HG03175 (cell line): Measurements from ENCODE around the gene HEBP1.

Experiments
- ATAC-seq: cut with Tn5 transposase; IDR thresholded peaks from one replicate; pipeline ENCODE4 v1.9.1; 2021; ENCODE audit warnings: mild to moderate bottlenecking, moderate library complexity; ENCODE audit not compliant: unreplicated experiment

The HEBP1 gene

GRCh38 chr12:12992418-12993130, 7.5 kb downstream of the HEBP1 start:
- ATAC-seq = peak; percentile 71

- ATAC-seq = no peak
These were observed 9.2 kb downstream of the HEBP1 start for GRCh38 chr12:12990700-12991468.

- no peak for ATAC-seq
These were observed 12.6 kb downstream of the HEBP1 start for GRCh38 chr12:12987421-12987820.

GRCh38 chr12:12986775-12987331, 13.2 kb downstream of the HEBP1 start:
- ATAC-seq = no peak

- no peak for ATAC-seq
These were observed 14.2 kb downstream of the HEBP1 start for GRCh38 chr12:12985817-12986408.

- no peak for ATAC-seq
These were observed 15.9 kb downstream of the HEBP1 start for GRCh38 chr12:12984149-12984548.

- ATAC-seq = no peak
These were observed 16.5 kb downstream of the HEBP1 start for GRCh38 chr12:12983420-12984035.

GRCh38 chr12:12982331-12982730, 17.7 kb downstream of the HEBP1 start:
- ATAC-seq = no peak

- ATAC-seq = no peak
These were observed 20.3 kb downstream of the HEBP1 start for GRCh38 chr12:12979731-12980259.

GRCh38 chr12:12979126-12979525, 20.9 kb downstream of the HEBP1 start:
- no peak for ATAC-seq

GRCh38 chr12:12977231-12977630, 22.8 kb downstream of the HEBP1 start:
- no peak for ATAC-seq

- no peak for ATAC-seq
These were observed 23.7 kb downstream of the HEBP1 start for GRCh38 chr12:12976366-12976765.

- ATAC-seq = no peak
These were observed 24.6 kb downstream of the HEBP1 start for GRCh38 chr12:12975322-12976077.

GRCh38 chr12:12974211-12974610, 25.9 kb downstream of the HEBP1 start:
- ATAC-seq = no peak

- ATAC-seq = no peak
These were observed 27.0 kb downstream of the HEBP1 start for GRCh38 chr12:12973019-12973418.

GRCh38 chr12:12965836-12966235, 34.2 kb downstream of the HEBP1 start:
- ATAC-seq = no peak

GRCh38 chr12:12964255-12964654, 35.8 kb downstream of the HEBP1 start:
- ATAC-seq = no peak

- ATAC-seq = no peak
These were observed 39.3 kb downstream of the HEBP1 start for GRCh38 chr12:12960639-12961209.

- ATAC-seq = no peak
These were observed 41.2 kb downstream of the HEBP1 start for GRCh38 chr12:12958886-12959285.
